Gastrocnemius medialis (tissue), 4 donors: ENCODE results near the gene TMED8. TPM values are rescaled to one million over a fixed set of nuclear protein-coding genes. Genes with fewer than 3 reads are reported as not detected.
A peak's percentile ranks its signal among the peaks of the same experiment; 100 is the strongest.

ENCODE experiments used
- ATAC-seq, 2 donors: fragments of 150-250 bp; one replicate each; pipeline ENCODE4 v1.9.1; 2016
- DNase-seq, 2 donors: peaks; one replicate each; pipeline ENCODE4 v3.0.0-alpha.2; 2019
- H3K27ac ChIP-seq, 4 donors: fragments of 200-600 bp; sonication (generic); 1 replicate in 1 of 4; 2 replicates in 3 of 4; pipeline ENCODE4 v1.5.1; 2016 to 2018; ENCODE audit warnings: mild to moderate bottlenecking in 2 of 4, moderate library complexity in 1 of 4
- H3K27me3 ChIP-seq, 3 donors: fragments of 200-600 bp; sonication (generic) in 2 of 3; 1 replicate in 1 of 3; 2 replicates in 2 of 3; pipeline versions ENCODE4 v1.5.1 to v1.6.0; 2016 to 2019; ENCODE audit warnings: mild to moderate bottlenecking in 1 of 3, moderate library complexity in 1 of 3
- H3K36me3 ChIP-seq, 2 donors: fragments of 200-600 bp; sonication (generic) in 1 of 2; one replicate each; pipeline ENCODE4 v1.5.1; 2017 to 2018
- H3K4me1 ChIP-seq, 2 donors: fragments of 200-600 bp; sonication (generic) in 1 of 2; one replicate each; pipeline ENCODE4 v1.5.1; 2016 to 2017; ENCODE audit warnings: mild to moderate bottlenecking in 2 of 2
- H3K4me3 ChIP-seq, 4 donors: fragments of 200-600 bp; sonication (generic) in 3 of 4; 1 replicate in 1 of 4; 2 replicates in 3 of 4; pipeline ENCODE4 v1.5.1; 2016 to 2019; ENCODE audit warnings: mild to moderate bottlenecking in 2 of 4
- H3K9me3 ChIP-seq, 3 donors: fragments of 200-600 bp; sonication (generic) in 2 of 3; 1 replicate in 1 of 3; 2 replicates in 2 of 3; pipeline ENCODE4 v1.5.1; 2016 to 2019
- CTCF ChIP-seq, 5 experiments: fragments of 450-650 bp in 3 of 5; fragments of 200-600 bp in 2 of 5; sonication (generic) in 2 of 5; IDR thresholded peaks in 4 of 5; conservative IDR thresholded peaks in 1 of 5; 1 replicate in 4 of 5; 2 replicates in 1 of 5; pipeline ENCODE4 v1.5.1; 2016 to 2019; ENCODE audit warnings: antibody characterized with exemption in 5 of 5, mild to moderate bottlenecking in 3 of 5, moderate library complexity in 3 of 5
- POLR2A ChIP-seq, 2 donors: fragments of 450-650 bp; IDR thresholded peaks; one replicate each; pipeline ENCODE4 v1.6.1; 2017; ENCODE audit warnings: antibody characterized with exemption in 2 of 2, mild to moderate bottlenecking in 2 of 2, moderate library complexity in 2 of 2
- in situ Hi-C, 4 donors: fragments of 200-750 bp; cut with MboI; loops; one replicate each; pipeline versions ENCODE4 v1.15.0 to v1.8.0; 2017; ENCODE audit warnings: low sequenced_read_pairs in 4 of 4
- intact Hi-C: fragments of 100-400 bp; cut with DNase I; formaldehyde crosslinking; loops from one replicate; pipeline ENCODE4 v1.15.1; 2023; ENCODE audit warnings: low total_unique reads
- total RNA-seq, 4 donors: library from RNA; depleted of rRNA; stranded (reverse); fragments of >200 nt; gene quantifications; one replicate each; pipeline versions ENCODE4 v1.1.0 to v1.2.3, GENCODE V29; 2016

TMED8 gene
- total RNA-seq, 4 donors from 2014 or later, result 3.0 to 5.2 (median 4.3) TPM

DNA sequence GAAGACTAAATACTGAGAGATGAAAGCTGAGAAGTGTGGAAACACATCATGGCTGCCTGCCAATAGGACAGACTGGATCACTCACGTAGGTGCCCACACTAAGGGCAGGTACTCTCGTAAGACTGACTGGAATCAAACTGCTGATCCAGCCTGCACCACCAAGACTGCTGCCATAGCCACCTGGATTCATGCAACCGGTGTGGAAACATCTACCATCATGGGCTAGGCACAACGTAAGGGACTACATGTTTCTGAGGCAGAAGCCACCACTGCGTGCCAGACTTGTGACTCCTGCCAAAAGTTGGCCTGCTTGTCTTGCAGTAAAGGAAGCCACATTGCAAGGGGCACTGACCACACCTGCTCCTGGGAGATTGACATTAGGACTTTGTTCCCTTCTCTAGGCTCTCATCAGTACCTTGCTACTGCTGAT lies 60.0 kb downstream of the TMED8 start:
- intact Hi-C loops (loop anchor here (1.0 to 10.0 kb wide), 4 partner anchors 16 to 1162 kb away; partner anchors contain the start of genes ALKBH1, GPATCH2L and SLIRP), in situ Hi-C loops (loop anchor here in 3 of 4 donors (10.0 kb wide), 2 partner anchors 212 to 442 kb away; no protein-coding TSS in a partner anchor)
- DNase-seq, result peak; percentile 72 to 82
- H3K27me3 ChIP-seq, result no peaks in the 10 kb centered on the region
- H3K27ac ChIP-seq, result peak overlapping the region; percentile 84 to 96 (median 89)
- H3K9me3 ChIP-seq, result no peaks in the 10 kb centered on the region
- peaks cover 73 to 75% of the 10 kb centered on the region in 2 donors for H3K4me1 ChIP-seq
- no peak for TF ChIP-seq CTCF (IDR thresholded peaks at IDR 0.05 in 4 of 5, conservative IDR thresholded peaks at IDR 0.05 in 1 of 5)
- TF ChIP-seq POLR2A (IDR thresholded peaks at IDR 0.05), result no peak
- H3K36me3 ChIP-seq, result no peaks in the 10 kb centered on the region
- H3K4me3 ChIP-seq, result no peak overlapping the region
- peak; percentile 5 to 8 for ATAC-seq

GRCh38 chr14:77316195-77316505 lies 60.7 kb downstream of the TMED8 start:
- H3K4me1 ChIP-seq, result peaks cover 79 to 80% of the 10 kb centered on the region in 2 donors
- TF ChIP-seq POLR2A (IDR thresholded peaks at IDR 0.05) (no peak), CTCF (IDR thresholded peaks at IDR 0.05 in 4 of 5, conservative IDR thresholded peaks at IDR 0.05 in 1 of 5) (peak in 2 of 5 experiments; percentile 37 to 50)
- DNase-seq (no peak), ATAC-seq (no peak)
- no peak overlapping the region for H3K4me3 ChIP-seq
- H3K9me3 ChIP-seq, result no peaks in the 10 kb centered on the region
- in situ Hi-C loops (loop anchor here in 3 of 4 donors (10.0 kb wide), 2 partner anchors 211 to 441 kb away; no protein-coding TSS in a partner anchor), intact Hi-C loops (loop anchor here (1.0 to 10.0 kb wide), 4 partner anchors 15 to 1161 kb away; partner anchors contain the start of genes ALKBH1, GPATCH2L and SLIRP)
- no peaks in the 10 kb centered on the region for H3K27me3 ChIP-seq
- H3K27ac ChIP-seq, result peak overlapping the region; percentile 84 to 96 (median 89)
- no peaks in the 10 kb centered on the region for H3K36me3 ChIP-seq

DNA sequence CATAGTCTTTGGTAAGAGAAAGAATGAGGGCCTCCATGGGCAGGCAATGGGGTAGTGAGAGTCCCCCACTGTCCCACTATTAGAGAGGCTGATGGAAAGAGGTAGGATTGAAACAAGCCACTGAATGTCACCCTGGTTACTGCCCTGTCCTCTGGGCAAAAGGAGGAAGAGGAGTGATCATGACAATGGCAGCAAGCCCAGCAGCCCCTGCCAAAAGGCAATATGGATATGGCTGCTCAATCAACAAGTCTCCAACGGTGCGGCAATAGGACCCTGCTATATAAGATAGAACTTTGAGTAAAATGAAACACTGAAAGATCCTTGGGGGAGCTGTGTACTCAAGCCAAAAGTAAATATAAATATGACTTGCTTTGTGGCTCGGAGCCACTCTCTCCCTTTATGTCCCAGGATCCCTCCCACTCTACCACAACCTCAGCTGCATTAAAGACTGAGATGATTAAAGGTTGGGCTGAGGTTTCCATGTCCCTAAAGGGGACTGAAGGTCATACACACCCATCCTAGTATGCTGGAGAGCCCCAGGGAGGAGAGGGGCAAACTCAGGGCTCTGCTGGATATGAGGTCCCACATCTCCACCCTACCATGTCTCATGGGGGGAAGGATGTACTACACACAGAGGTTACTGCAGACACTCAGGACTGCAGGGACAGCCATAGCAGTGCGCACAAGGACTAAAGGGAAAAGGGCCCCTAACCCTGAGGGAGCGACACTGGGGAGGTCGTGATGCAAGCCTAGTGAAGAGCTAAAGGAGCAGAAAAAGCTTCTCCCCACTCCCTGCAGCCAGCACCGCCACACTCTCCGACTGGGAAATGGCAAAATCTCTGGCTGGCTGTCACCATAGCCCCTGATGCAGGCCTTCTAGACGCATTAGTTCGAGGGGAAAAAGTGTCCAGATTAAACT lies 62.1 kb downstream of the TMED8 start:
- intact Hi-C loops, result loop anchor here (5.0 to 10.0 kb wide), 3 partner anchors 390 to 1160 kb away; partner anchors contain the start of genes ALKBH1, GPATCH2L and SLIRP
- Histone ChIP-seq H3K36me3 (no peaks in the 10 kb centered on the region), H3K27ac (peak overlapping the region; percentile 84 to 96 (median 89)), H3K4me3 (no peak overlapping the region), H3K27me3 (no peaks in the 10 kb centered on the region), H3K9me3 (no peaks in the 10 kb centered on the region), H3K4me1 (peaks cover 78 to 87% of the 10 kb centered on the region in 2 donors)
- DNase-seq (no peak), ATAC-seq (peak; percentile 7 to 23)
- TF ChIP-seq CTCF (IDR thresholded peaks at IDR 0.05 in 4 of 5, conservative IDR thresholded peaks at IDR 0.05 in 1 of 5), result no peak
- no peak for TF ChIP-seq POLR2A (IDR thresholded peaks at IDR 0.05)
- in situ Hi-C loops, result loop anchor here in 3 of 4 donors (10.0 kb wide), 2 partner anchors 210 to 440 kb away; no protein-coding TSS in a partner anchor

DNA sequence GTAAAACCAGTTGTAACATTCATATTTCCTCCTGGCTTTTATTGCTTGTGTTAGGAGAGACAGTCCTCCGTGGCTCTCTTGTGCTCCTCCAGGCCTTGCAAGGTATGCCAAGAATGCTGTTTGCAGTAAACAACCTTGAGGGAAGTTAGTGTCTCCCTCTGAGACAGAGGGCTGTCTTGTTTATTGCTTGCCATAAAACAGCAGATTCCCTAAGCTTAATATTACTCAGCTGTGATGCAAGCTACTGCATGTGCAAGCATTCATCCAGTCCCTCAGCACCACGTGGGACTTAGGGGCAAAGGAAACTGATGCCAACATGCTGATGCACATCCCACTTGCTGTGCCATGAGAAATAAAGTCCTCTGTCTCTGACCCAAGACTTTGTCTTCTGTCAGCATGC lies 62.9 kb downstream of the TMED8 start:
- no peaks in the 10 kb centered on the region for H3K9me3 ChIP-seq
- intact Hi-C loops (loop anchor here (10.0 kb wide), 2 partner anchors 391 to 1159 kb away; partner anchors contain the start of genes ALKBH1, GPATCH2L and SLIRP), in situ Hi-C loops (loop anchor here in 3 of 4 donors (10.0 kb wide), 2 partner anchors 209 to 439 kb away; no protein-coding TSS in a partner anchor)
- no peaks in the 10 kb centered on the region for H3K27me3 ChIP-seq
- H3K4me1 ChIP-seq, result peaks cover 73 to 88% of the 10 kb centered on the region in 2 donors
- peak overlapping the region; percentile 84 to 96 (median 89) for H3K27ac ChIP-seq
- DNase-seq, result peak; percentile 49 to 51
- peak; percentile 47 to 76 for ATAC-seq
- H3K4me3 ChIP-seq, result no peak overlapping the region
- TF ChIP-seq POLR2A (IDR thresholded peaks at IDR 0.05), result peak in 1 of 2 donors; percentile 67
- TF ChIP-seq CTCF (IDR thresholded peaks at IDR 0.05 in 4 of 5, conservative IDR thresholded peaks at IDR 0.05 in 1 of 5), result no peak
- no peaks in the 10 kb centered on the region for H3K36me3 ChIP-seq
